Upper lobe of left lung (tissue), 4 donors: Measurements from ENCODE around the gene FBXL3.

ENCODE experiments used
- POLR2A ChIP-seq, 4 donors: fragments of 450-650 bp; IDR thresholded peaks; one replicate each; pipeline ENCODE4 v1.5.1; 2016 to 2017; ENCODE audit warnings: antibody characterized with exemption in 4 of 4, mild to moderate bottlenecking in 2 of 4
- POLR2AphosphoS5 ChIP-seq, 2 donors: sonication (generic); formaldehyde crosslinking; IDR thresholded peaks; one replicate each; pipeline ENCODE4 v1.5.1; 2017; ENCODE audit warnings: antibody characterized with exemption in 2 of 2
- TF ChIP-seq, protein P1 (sequence below), 6 experiments: fragments of 450-650 bp in 4 of 6; fragments of 200-600 bp in 2 of 6; sonication (generic) in 2 of 6; IDR thresholded peaks; one replicate each; pipeline ENCODE4 v1.5.1; 2016 to 2019; ENCODE audit warnings: antibody characterized with exemption in 6 of 6

DNA sequence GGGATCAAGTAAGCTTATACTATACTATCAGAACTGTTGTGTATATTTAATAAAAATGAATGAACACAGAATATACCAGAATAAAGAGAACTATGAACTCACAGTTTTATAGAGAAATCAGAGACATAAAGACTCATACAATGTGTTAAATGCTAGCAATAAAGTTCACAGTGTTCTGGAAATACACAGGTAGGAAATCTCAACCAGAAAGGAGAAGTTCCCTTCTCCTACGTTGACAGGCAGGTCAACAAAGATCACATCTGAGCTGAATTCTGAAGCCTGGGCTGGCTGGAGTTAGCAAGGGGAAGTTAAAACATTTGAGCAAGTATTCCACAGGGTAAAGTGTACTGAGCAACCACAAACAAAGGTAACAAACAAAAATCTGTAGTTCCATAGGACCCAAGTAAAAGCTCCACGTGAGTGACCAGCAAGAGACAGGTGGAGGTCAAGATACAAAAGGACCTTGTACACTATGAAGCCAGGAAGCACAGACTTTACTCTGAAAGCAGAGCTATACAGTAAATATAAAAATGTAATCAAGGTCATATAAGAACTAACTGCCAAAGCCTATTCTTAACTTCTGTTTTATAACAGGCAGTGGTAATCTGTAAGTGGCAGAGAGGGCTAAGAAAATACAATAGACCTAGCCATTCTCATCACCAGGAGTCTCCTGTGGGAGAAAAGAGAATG lies 13.0 kb downstream of the FBXL3 start:
- TF ChIP-seq POLR2AphosphoS5 (IDR thresholded peaks at IDR 0.05): no peak
- TF ChIP-seq, protein P1, sequence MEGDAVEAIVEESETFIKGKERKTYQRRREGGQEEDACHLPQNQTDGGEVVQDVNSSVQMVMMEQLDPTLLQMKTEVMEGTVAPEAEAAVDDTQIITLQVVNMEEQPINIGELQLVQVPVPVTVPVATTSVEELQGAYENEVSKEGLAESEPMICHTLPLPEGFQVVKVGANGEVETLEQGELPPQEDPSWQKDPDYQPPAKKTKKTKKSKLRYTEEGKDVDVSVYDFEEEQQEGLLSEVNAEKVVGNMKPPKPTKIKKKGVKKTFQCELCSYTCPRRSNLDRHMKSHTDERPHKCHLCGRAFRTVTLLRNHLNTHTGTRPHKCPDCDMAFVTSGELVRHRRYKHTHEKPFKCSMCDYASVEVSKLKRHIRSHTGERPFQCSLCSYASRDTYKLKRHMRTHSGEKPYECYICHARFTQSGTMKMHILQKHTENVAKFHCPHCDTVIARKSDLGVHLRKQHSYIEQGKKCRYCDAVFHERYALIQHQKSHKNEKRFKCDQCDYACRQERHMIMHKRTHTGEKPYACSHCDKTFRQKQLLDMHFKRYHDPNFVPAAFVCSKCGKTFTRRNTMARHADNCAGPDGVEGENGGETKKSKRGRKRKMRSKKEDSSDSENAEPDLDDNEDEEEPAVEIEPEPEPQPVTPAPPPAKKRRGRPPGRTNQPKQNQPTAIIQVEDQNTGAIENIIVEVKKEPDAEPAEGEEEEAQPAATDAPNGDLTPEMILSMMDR (IDR thresholded peaks at IDR 0.05): no peak
- TF ChIP-seq POLR2A (IDR thresholded peaks at IDR 0.05): no peak
